PC-9 (cell line): ENCODE results near the gene KCNIP1.

ENCODE experiments used
- CTCF ChIP-seq: fragments of 200-600 bp; sonication (generic); conservative IDR thresholded peaks from 2 replicates; pipeline ENCODE4 v1.6.1; 2017; ENCODE audit warnings: mixed run types, antibody characterized with exemption, mild to moderate bottlenecking, moderate library complexity
- EZH2 ChIP-seq: fragments of 200-600 bp; sonication (generic); IDR thresholded peaks from 2 replicates; pipeline ENCODE4 v1.8.0; 2017; ENCODE audit warnings: antibody characterized with exemption, low read depth

GRCh38 chr5:170737591-170737990, 233.8 kb downstream of the KCNIP1 start:
- TF ChIP-seq CTCF (no peak), EZH2 (no peak)
